DMS 273 (cell line): Measurements from ENCODE around the gene TRIM63.

ENCODE experiments used
- DNase-seq: peaks from one replicate; lab custom pipeline; 2025; ENCODE audit not compliant: unreplicated experiment; lab: John Stamatoyannopoulos, UW

The TRIM63 gene

DNA sequence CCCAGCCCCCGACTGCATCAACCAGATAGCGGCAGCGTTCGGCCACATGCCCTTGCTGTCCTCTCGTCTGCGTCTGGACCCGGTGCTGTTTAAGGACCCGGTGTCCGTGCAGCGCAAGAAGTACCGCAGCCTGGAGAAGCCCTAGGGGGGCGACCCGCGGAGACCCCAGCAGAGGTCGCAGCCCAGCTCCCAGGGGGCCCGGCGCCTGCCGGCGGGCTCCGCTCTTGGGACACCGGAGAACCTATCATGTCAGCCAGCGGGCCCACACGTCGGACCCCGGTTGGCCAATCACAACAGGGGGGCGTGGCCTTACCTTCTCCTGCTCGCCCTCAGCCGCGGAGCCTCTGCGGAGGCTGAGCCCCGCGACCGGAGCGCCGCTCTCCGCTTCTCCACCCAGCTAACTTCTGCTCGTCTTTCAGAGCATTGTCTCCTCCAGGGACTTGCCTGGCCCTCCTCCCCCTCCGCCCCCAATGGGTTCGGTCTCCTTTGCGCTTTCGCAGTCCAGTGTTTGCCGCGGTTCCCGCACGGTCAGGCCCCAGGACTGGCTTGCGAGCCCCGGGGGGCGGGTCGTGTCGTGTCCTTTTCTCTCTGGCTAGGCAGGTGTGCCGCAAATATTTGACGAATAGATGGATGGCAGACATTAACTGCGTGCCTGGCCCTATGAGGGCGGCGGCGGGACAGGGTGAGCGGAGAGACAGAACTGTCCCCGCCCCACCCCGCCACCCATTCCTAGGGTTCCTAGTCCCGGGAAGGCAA lies 32.0 kb downstream of the TRIM63 start:
- DNase-seq = peak; percentile 97

DNA sequence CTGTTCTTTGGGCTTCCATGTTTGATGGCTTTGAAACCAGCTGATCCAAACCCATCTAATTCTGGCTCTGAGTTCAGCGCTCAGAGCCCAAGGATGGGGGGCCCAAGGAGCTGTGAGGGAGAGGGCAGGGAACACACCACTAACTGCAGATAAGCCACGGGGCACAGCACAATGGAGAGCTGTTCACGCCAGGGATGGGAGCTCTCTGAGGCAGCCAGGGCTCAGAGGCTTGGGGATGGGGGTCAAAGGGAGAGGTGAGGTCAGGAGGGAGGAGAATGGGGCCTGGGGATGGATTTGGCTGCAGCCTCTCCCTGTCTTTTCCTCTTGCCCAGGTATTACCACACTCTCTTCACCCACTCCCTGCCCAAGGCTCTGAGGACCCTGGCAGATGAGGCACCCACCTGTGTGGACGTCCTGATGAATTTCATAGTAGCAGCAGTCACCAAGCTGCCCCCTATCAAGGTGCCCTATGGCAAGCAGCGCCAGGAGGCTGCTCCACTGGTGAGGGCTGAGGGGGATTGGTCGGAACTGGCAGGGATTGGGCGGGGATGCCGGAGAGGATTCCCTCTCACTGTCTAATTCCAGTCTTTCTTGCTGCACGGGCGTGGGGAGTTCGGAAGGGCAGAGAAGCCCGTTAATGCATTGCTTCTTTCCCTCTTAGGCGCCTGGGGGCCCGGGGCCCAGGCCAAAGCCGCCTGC lies 32.8 kb downstream of the TRIM63 start:
- DNase-seq = peak; percentile 68

DNA sequence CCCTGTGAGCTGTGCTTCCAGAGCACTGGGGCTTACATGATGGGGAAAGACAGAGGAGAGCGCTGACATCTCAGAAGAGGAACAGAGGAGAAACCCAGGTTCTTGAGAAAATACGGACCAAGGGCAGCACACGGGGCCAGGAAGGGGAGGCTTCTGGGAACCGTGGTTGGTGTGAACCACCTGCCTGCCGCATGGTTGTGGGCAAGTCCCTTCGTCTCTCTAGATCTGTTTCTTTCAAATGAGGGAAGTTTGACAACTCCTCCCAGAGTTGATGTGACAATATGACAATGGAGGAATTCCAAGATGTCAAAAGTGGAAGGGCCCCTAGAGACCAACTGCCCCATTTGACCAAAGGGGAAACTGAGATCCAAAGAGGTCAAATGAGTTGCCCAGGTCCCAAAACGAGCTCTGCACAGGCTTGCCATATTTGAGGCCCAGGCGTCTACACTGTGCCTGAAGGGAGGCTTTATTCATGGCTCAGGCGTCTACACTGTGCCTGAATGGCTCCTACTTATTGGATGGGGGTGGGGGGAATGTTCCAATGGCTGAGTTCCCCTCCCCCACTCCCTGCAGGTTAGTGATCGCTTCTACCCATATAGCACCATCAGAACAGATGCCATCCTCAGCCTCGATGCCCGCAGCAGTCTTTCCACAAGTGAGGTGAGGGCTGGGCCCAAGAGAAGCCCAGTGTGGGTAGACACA lies 34.6 kb downstream of the TRIM63 start:
- DNase-seq = no peak

DNA sequence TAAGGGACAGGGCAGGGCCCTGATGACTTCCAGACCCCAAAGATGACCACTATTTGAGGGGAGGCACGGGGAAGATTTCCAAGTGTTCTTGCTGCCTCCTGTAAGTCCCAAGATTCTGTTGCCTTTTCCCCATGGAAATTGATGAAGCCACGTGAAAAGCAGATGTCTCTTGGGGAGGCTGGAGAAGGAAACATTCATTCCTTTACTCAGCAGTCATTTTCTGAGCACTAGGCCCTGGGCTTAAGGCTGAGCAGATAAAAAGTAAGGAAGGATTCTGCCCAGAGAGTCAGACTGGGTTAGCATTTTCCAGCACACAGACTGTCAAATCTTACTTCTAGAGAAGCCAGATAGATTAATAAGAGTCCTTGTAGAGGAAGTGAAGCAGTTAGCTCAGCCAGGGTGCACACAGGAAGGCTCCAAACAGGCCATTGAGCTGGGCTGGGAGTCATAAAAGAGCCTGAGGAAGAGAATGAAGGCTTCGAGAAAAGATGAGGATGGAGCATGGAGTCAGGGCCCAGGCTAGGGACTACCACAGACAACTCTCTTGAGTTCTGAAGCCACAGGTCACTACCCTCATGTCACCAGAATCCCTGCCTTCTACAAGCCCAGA lies 35.7 kb downstream of the TRIM63 start:
- no peak for DNase-seq

DNA sequence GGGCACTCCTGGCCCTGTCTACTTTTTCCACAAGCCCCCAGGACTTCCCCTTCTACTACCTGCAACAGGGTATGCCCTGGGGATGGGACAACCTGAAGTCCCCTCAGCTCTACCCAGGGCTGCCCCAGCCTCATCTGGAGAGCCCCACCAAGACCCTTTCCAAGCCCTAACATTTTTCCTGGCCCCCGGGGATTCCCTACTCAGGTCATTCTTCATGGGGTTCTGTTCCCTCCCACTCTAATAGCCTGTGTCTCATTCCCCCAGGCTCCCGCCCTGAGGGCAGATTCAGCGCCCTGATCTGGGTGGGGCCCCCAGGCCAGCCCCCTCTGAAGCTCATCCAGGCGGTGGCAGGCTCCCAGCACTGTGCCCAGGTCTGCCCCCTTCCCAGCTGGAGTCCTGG lies 36.2 kb downstream of the TRIM63 start:
- no peak for DNase-seq

DNA sequence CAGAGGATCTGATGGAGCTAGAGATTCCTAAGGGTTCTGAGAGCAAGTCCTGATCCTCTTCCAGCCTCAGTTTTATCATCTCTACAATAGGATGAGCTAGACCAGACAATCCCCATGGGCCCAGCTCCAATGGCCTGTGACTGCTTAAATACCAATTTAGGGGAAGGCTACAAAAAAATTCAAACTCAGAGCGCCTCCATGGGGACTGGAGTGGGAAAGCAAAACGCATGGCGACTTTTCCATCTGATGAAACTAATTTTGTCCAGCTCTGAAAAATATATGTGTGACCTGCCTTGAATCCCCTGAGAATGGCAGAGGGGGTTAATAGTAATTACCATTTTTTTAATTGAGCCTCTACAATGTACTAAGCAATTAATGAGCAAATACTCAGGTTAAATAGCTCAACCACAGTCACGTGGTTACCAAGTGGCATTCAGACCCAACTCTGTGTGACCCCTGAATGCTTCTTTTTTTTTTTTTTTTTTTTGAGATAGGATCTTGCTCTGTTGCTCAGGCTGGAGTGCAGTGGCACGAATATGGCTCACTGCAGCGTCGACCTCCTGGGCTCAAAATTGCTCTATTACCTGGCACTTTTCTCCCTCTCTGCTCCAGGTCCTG lies 37.5 kb downstream of the TRIM63 start:
- DNase-seq = peak; percentile 47

DNA sequence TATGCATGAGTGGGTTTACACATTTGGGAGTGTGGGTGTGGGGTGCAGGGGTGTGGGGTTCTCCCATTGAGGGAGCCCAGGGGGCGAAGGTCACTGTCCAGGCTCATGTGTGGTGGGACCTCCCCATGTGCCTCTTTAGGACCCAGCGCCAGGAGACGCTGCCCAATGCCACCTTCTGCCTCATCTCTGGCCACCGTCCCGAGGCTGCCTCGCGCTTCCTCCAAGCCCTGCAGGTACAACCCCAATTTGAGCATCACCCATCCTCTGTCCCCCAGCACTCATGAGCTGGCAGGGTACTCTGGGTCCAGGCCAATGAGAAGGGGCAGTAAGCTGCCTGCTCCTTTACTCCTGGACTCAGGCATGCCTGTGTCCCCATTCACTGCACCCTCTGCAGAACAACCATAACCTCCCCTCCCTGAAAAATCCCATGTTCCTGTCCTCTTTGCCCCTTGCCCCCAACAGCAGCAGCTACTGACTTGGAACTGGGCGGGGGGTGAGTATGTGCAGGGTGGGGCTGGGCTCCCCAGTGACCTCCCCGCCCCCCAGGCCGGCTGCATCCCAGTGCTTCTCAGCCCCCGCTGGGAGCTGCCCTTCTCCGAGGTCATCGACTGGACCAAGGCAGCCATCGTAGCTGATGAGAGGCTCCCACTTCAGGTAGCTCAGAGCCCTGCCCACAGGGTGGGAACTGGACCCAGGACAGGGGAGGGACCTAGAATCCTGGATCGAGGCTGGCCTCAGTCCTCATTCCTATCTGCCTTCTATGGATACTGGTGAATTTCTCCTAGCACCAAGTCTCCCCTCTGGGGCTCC lies 38.2 kb downstream of the TRIM63 start:
- DNase-seq = no peak

DNA sequence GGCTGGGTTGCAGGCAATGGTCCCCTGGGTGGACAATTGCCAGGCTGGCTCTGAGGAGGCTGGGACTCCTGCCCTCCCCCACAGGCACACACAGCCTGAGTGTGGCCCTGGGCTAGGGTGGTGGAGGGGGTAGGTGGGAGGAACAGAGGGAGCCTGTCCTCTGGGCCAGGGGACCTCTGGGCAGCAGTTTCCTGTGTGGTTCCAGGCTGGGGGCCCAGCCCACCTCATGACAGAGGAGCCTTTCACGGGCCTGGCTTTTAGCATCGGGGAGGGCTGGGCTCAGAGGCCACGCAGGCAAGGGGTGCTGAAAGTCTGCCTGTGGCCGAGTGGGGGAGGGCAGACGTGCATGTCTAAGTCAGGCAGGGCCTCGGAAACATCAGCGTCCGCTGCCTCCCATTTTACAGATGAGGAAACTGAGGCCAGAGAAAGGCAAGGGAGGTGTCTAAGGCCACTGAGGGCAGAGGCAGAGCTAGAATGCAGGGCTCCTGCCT lies 38.9 kb downstream of the TRIM63 start:
- no peak for DNase-seq

DNA sequence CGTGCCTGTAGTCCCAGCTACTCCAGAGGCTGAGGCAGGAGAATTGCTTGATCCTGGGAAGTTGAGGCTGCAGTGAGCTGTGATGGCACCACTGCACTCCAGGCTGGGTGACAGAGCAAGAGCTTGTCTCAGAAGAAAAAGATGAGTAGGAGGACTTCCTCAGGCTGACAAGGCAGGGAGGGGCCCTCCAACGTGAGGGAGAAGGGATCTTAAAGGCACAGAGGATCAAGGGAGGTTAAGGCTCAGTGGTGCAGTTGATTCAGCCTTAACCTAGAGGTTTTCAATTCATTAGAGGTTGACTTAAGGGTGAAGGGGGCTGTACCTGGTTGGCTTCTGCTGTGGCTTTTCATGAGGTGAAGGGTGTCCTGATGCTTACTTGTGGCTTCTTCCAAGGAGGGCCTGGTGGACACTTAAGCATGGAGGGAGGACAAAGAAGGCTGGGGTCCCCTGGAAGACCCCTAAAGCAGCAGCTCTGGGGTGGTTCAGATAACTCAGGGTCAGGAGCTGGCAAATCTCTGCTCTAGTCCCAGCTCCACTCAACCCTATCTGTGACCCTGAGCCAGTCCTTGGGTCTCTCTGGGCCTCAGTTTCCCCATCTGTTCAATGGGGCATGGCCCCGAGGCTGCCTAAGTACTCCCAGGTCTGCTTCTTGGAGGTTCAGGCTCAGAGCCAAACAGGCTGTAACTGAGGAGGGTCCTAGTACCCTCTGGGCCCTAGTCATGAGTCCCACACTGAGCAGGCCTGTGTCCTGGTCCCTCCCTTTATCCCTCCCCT lies 39.5 kb downstream of the TRIM63 start:
- no peak for DNase-seq

DNA sequence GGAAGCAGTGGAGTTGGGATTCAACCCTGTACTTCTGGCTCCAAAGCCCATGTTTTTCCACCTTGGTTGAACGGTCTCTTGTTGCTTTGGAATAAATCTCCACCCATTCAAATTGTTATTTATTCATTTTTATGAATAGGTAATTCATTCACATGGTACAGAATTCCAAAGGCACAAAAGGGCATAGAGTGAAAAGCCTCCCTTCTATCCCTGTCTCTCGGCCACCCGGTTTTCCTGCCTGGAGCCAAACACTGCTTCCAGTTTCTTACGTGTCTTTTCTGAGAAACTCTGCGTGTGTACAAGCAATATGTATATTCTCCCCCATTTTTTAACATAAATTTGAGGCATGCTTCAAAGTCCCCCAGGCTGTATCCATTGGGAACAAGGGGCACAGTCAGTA lies 41.9 kb downstream of the TRIM63 start:
- no peak for DNase-seq

DNA sequence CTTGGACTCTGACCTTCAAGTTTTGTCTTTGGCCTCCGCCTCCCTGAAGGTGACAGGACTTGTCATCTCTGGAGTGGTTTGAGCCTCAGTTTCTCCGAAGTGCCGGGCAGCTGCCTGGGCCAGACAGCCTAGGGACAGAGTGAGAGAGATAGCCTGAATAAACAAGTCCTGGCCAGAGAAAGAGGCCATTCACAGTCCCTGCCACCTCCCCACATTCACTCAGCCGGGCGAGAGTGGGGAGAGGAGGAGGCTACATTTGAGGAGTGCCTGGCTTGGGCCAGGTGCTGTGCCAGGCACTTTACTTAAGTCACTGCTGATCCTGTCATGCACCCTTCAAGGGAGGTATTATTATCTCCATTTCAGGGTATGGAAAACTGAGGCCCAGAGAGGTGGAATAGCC lies 42.4 kb downstream of the TRIM63 start:
- DNase-seq = no peak

DNA sequence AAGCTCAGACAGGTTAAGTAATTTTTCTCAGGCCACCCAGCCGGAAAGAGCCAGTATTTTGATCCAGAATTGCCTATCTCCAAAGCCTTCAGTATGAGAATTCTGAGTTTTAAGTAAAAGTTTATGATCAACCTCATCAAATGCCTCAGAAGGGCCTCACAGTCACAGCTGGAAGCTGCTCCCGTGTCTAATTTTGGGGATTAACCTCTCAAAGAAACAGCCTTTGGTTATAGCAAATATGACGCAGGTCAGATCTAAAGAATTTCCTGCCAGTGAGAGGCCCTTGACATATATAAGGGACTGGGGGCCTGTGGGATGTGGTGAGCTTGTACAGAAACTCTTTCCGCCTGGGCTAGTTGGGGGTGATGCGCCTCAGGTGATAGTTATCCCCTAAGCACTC lies 43.6 kb downstream of the TRIM63 start:
- no peak for DNase-seq

DNA sequence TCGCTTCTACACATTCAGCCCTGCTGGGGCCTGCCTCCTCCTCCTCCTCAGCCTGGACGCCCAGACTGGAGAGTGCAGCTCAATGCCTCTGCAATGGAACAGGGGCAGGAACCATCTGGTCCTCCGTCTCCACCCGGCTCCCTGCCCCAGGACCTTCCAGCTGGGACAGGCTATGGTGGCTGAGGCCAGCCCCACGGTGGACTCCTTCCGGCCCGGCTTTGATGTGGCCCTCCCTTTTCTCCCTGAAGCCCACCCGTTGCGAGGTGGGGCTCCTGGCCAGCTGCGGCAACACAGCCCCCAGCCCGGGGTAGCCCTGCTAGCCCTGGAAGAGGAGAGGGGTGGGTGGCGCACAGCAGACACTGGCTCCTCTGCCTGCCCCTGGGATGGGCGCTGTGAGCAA lies 44.4 kb downstream of the TRIM63 start:
- peak; percentile 80 for DNase-seq

DNA sequence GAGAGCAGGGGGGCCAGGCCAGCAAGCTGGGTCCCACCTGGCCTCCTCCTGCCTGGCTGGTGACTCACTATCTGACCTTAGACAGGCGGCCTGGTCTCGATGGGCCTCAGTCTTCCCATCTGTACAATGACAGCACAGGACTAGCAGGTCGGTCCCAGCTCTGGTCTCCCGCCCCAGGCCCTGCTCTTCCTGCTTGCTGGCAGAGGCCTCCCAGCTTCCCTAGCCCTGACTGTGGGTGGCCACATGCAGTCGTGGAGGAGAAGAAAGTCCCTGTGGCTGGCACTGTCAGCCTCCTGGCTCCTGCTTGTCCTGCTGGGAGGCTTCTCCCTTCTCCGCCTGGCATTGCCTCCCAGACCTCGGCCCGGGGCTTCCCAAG lies 45.0 kb downstream of the TRIM63 start:
- DNase-seq = peak; percentile 61

DNA sequence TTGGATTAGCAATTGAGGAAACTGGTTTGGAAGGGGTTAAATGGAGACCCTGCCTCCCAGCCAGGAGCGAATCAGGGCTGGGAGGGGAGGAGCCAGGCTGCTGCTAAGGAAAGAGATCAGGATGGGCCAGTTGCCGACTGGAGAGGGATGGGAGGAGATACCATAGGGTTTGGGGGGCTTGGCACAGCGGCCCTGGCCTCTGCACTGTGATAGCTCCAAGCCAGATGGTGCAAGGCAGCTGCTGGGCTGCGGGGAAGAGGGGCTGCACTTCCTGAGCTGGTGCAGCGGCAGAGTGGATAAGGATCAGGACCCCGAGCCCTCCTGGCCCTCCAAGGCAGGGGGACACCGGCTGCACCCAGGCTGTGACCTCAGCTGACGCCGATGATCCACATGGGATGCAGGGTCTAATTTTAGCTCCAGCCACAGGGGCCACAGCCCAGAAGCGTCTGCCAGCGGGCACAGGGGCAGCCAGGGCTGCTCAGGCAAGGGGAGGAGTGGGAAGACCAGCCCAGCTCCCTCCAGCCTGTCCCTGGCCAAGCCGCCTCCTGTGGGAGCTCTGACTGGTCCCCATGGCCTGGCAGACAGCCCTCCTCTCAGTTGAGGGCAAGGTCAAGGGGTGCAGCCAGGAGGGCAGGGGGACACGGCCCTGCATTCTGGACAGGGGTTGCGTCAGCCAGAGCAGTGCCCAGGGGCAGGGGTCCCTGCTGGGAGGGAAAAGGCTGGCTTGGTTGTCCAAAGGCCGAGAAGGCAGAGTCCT lies 45.6 kb downstream of the TRIM63 start, which contains the start of gene EXTL1:
EXTL1 (plus strand) TSS at position 129 of the 757 bp plus-strand sequence. CDS start 872 bp downstream, outside the sequence.
- DNase-seq = peak; percentile 96

DNA sequence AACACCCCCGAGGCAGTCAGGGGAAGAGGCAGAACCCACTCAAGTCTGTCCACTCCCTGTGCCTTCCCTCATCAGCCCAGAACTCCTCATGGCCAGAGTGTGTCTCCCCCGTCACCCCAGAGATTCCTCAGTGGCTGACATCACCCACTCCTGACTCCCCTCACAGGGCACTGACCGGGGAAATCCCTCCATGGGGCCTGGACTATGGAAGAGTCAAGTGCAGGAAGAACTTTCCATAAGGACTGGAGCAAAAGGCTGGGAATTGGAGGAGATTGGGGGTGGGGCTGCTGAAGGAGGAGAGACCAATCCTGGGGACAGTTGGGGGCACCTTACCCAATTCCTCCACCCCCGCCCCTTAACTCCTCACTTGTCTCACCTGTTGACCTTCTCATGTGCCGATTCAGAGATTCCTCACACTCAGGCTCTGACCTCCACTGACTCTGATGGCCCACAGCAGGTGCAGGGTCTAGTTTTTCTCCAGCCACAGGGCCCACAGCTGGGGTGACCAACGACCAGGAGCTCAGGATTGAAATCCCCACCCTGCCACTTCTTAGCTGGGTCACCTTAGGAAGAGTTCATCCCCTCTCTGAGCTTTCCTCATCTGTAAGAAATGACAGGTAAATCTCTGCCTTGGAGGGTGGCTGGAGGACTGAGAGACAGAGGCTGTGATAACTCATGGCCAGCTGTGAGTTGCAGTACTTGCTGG lies 46.3 kb downstream of the TRIM63 start:
- no peak for DNase-seq

DNA sequence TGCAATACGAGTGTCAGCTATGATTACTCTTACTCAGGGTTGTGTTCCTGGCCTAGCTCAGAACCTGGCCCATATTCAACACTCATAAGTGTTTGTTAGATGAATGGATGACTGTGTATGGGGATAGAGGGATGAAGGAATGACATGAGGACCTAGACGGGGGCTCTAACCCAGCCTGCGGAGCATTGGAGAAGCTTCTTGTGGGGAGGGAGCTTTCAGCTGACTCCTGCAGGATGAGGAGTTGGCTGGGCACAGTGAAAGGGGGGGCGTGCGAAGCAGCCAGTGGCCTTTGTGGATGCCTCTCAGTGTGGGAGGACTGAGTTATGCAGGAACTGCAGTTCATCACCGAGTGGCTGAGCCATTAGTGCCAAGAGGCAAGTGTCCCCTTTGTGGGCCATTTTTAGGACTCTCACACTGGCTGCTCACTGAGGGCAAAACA lies 47.1 kb downstream of the TRIM63 start:
- DNase-seq = no peak
